NCI-H2107 treated with DMSO at 0.1 percent for 48 hours (cell line): ENCODE results near the gene ZBTB12.

Experiments used
- DNase-seq: peaks from one replicate; lab custom pipeline; 2025; ENCODE audit not compliant: unreplicated experiment; lab: John Stamatoyannopoulos, UW

ZBTB12 gene

GRCh38 chr6:31897612-31898382, 4.1 kb downstream of the ZBTB12 start, which contains the start of gene EHMT2:
Gene EHMT2 (minus strand): TSS chr6:31897698. CDS start chr6:31897677, 21 bp downstream.
- DNase-seq: peak; percentile 39

DNA sequence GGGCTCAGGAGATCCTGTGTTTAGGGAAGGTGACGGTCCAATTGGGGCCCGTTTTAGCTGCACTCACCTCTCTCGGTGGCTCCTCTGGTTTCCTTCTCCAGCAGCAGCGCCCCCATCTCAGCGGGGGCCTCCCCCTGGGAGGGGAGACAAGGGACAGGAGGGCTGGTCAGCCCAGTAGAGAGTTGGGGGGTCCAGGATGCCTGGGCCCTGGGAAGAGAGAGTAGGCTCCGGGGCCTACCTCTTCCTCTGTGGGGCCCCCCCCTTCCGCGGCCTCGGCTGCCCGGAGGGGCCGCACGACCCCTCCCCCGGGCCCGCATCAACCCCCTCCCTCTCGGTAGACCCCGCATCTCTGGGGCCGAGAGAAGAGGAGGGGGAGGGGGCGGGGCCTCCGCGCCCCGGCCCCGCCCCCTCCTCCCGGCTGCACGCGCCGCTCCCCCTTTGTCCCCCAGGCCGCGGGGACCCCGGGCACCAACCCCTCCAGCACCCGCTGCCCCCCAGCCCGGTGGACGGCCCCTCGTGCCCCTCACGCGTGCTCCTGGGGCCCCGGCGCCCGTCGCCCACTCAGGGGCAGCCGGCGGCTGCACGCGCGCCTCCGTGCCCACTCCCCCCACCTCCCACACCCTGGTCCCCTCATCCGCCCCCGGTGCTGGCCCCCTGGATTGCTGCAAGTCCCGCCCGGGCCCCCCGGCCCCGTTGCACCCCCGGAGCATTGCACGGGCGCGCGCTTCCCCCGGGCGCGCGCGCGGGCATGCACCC, 4.9 kb downstream of the ZBTB12 start:
- no peak for DNase-seq

DNA sequence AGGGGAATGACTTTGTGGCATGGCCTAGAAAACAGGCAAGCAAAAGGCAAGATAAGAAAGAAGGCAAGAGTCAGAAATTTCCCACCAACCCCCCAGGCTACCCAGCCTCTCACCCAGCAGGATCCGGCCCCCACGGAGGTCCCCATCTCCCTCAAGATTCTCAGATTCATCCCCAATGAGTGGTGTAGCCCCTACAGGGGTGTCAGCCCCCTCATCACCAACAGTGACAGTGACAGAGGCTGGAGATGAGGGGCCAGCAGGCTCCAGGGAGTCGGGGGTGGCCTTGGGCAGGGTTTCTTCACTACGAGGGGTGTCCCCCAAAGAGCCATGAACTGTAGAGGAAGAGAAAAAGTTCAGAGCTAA, 5.4 kb downstream of the ZBTB12 start:
- DNase-seq: no peak

- no peak for DNase-seq
These were observed 9.1 kb downstream of the ZBTB12 start for GRCh38 chr6:31892821-31893220.

DNA sequence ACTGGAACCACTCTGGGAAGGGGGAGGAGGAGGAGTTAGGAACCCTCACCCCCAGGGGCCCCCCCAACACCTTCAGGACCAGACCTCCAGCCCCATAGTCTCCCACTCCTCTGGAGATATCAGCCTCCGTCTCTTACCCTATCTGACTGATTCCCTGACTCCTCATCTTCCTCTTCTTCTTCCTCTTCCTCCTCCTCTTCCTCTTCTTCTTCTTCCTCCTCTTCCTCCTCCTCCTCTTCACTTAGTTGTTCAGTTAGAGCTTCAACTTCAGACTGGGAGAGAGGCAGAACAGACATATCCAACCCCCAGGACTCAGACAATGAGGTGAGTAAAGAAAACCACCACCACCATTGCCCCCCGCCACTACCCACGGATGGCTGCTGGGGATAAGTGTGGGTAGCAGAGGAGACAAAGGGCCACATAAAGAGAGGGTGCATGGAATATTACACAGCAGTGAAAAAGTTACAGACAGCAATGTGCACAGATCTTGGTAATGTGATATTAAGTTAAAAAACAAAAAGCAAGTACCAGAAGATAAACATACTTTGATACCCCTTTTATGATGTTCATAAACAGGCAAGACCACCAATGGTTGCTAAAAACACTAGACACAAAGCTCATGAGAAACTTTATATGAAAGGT, 12.4 kb downstream of the ZBTB12 start:
- DNase-seq: no peak

GRCh38 chr6:31888276-31889258, 13.3 kb downstream of the ZBTB12 start:
- DNase-seq: no peak

DNA sequence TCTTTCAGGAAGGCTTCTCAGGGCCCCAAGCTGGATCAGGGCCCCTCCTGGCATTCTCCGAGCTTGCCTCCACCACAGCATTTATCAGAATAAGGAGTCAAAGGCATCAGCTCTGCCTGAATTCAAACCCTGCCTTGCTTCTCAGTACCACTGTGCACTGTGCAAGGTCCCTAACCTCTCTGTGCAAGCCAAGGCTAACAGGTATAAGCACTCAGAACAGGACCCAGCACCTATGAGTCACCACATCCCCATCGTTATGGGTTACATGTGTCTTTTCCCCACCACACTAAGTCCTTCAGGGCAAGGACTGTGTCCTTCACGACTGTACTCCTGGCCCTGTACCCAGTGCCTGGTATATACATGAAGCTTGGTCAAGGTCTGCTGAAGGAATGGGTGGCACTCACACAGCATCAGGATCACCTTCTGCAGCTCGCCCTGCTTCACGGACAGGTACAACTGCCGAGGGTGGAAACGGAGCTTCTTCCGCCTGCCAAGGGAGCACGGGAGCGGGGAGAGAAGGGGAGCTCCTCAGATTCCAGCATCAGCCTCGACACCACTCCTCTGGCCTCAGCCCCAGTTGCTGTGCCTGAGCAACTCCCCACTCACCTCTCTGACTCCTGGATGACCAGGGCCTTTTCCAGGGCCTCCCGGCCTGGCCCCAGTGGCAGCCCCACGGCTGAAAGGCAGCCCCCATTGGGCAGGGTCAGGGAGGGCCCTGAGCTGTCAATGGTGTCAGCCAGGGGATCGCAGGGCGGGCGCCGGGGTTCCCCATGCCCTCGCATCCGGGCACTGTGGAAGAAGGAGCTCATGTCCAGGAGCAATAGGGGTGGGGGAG, 14.5 kb downstream of the ZBTB12 start:
- DNase-seq: no peak

DNA sequence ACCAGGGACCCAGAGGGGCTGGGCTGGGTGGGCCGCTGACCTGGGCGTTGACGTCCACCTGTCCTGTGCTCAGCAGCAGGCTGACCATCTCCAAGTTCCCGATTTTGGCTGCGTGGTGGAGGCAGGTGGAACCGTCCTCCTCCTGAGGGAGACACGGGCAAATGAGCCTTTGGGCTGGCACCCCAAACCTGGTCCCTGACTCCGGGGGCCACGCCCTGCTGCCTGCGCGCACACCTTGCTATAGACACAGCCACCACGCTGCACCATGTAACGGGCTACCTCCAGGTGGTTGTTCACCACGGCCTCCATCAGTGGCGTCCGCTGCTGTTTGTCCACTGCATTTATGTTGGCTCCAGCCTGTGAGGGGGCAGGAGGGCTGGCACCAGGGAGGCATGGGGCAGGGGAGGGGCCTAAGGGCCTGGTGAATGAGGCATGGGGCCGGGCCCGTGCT, 15.3 kb downstream of the ZBTB12 start:
- DNase-seq: no peak

DNA sequence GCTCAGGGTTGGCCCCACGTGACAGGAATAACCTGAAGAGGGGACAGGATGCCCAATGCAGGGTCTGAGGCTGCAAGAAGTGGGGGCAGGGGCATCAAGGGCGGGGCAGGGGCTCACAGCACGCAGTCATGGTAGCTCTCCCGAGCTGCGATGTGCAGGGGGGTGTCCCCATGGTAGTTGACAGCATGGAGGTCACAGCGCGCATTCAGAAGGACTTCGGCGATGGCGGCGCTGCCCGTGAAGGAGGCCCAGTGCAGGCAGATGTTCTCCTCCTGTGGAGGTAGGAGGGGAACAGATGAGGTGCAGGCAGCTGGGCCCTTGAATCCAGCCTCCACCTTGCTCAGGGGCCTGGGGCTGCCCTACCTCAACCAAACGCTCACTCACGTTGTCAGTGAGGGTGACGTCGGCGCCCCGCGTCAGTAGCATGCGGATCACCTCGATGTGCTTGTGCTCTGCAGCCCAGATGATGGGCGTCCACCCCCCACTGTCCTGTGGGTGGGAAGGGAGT, 17.3 kb downstream of the ZBTB12 start:
- no peak for DNase-seq

DNA sequence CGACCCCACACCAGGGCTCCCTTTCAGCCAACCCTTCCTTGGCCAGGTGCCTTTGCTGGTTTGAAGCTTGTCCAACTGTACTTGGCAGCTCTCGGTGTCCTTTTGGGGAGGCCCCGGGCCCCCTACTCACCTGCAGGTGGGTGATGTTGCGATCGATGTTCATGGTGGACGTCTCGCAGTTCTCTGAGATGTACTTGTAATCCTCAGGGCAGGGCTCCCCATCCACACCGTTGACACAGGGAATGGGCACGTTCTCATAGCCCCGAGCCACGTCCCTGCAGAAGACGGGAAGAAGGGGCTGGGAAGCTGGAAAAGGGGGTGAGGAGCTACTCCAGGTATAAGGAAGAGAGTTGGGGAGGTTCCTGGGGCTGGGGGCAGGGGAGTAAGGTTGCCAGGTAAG, 18.2 kb downstream of the ZBTB12 start:
- no peak for DNase-seq

GRCh38 chr6:31882344-31882743, 19.5 kb downstream of the ZBTB12 start:
- DNase-seq: no peak

DNA sequence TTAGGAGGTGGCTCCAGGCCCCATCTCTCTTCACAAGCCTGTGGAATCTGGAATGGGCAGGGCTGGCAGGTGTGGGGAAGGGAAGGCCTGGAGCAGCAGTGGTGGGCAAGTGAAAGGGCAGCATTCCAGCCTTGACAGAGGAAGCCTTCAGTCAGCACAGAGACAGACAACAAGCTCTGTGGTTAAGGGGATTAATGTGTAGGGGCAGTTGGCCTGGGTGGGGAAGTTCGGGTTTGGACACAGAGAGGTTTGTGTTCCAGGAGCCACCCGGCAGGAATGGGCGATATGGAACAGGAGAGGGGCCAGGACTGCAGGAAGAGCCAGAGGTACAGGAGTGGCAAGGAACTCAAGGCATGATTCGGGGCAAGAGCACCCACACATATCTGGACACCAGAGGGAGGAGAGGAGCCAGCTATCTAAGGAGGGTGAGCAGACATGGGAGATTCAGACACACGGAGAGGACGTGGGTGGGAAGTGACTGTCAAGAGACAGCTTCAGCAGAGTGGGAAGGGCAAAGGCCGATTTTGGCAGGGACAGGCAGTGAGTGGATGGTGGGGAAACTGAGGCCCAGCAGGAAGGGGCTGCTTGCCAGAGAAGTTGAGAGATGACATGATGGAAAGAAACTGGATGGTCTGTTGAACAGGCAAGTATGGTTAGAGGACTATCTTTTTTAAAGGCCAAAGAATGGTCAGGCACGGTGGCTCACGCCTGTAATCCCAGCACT, 20.6 kb downstream of the ZBTB12 start:
- no peak for DNase-seq

GRCh38 chr6:31880616-31881015, 21.3 kb downstream of the ZBTB12 start:
- DNase-seq: no peak

DNA sequence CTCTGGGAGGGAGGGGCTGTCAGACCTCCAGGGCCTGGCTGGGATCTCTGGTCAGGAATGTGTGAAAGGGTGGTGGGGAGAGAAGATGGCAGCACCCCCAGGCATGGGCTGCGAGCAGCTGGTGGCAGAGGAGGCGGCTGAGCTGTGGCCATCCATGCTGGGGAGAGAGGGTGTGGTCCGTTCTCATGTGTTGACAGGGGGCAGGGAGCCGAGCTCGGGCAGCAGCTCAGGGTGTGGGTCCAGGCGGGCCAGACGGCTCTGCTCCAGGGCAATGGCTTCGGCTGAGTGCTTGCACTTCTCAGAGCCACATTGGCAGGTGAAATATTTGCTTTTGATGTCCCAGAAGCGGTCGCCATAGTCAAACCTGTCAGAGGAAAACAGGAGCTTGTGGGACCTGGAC, 22.0 kb downstream of the ZBTB12 start:
- DNase-seq: no peak

- no peak for DNase-seq
These were observed 22.7 kb downstream of the ZBTB12 start for GRCh38 chr6:31879143-31879542.

DNA sequence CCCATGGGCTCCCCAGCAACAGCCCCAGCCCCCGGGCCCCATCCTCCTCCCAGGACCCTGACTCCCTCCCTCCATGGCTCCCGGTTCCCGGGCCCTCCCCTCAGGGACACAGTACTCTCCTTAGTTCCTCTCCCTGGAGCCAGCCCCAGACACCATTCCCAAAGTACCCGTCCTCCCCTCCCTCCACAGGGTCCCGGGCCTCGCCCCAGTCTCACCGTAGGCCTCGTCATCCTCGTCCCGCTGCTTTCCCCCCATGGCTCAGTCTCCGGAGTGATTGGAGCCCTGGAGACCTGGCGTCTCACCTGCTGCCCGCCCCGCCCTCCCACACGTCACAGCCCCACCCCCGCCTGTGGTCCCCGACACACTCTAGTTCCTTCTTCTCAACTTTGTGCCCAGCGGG, 23.2 kb downstream of the ZBTB12 start, which contains the start of gene SLC44A4:
Gene SLC44A4 (minus strand): TSS at position 272 of the 400 bp plus-strand sequence. CDS start 17 bp downstream, at position 255.
- no peak for DNase-seq

- DNase-seq: no peak
These were observed 23.7 kb downstream of the ZBTB12 start for GRCh38 chr6:31878222-31878621.

GRCh38 chr6:31877651-31878161, 24.2 kb downstream of the ZBTB12 start:
- DNase-seq: no peak
